GM21526 (cell line): ENCODE data around the gene BSPH1.
"Not testable (repeated sequence)": the region's sequence is repeated elsewhere in the genome, so short reads cannot be mapped to it uniquely, and the experiment has no call there.

Experiments
- ATAC-seq: cut with Tn5 transposase; IDR thresholded peaks from one replicate; pipeline ENCODE4 v1.9.1; 2021; ENCODE audit warnings: moderate library complexity; ENCODE audit not compliant: unreplicated experiment, low FRiP score

Gene BSPH1

DNA sequence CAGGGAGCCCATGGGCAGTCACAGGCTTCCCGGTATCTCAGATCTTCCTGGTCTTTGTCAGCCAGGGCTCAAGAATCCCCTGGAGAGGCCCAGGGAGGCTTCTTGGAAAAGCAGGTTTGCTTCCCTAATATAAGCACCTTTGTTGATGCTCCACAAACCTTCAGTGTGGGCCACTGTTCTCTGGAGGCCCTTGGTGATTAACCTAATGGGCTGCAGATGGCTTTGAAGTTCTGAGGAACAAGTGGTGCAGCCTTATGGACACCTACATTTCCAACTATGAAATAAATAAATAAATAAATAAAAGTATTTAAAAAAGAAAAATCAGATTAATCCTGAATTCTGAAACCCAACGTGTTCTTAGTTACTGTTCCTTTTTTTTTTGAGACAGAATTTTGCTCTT, at the start of gene BSPH1:
TSS of gene BSPH1 (minus strand) at position 101 of the 400 bp plus-strand sequence. CDS start at position 12, 89 bp downstream.
- no peak for ATAC-seq

GRCh38 chr19:48036765-48037164, 44.8 kb upstream of the BSPH1 start:
- ATAC-seq: no peak

GRCh38 chr19:48033604-48034003, 41.6 kb upstream of the BSPH1 start:
- ATAC-seq: no peak

GRCh38 chr19:48030073-48030472, 38.1 kb upstream of the BSPH1 start:
- no peak for ATAC-seq

DNA sequence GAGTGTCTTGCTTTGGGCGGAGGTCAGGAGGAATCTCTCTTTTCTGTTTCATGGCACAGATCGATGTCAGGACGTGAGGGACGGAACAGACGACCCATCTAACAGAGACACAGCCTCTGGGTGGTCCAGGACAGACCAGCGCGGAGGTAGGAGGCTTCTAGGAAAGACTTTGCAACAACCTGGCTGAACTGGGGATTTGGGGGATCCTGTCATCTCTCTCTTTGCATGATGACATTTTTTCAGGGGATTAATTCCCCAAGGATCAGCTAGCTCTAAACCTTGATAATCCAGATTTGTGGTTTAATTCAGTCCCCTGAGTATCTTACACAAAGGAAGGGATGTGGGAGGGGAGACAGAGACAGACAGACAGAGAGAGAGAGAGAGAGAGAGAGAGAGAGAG, 37.5 kb upstream of the BSPH1 start:
- no peak for ATAC-seq

DNA sequence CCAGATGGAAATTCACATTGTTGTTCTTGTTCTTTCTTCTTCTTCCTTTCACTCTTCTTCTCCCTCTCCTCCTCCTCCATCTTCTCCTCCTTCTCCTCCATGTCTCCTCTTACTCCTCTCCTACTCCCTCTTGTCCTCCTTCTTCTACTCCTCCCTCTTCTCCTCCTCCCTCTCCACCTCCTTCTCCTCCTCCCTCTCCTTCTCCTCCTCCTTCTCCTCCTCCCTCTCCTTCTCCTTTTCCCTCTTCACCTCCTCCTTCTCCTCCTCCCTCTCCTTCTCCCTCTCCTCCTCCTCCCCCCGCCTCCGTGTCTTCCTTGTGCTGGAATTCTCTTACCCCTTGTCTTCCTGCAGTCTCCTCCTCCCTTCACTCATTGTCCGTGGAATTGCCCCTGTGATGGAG, 33.5 kb upstream of the BSPH1 start:
- ATAC-seq: no peak

- no peak for ATAC-seq
Observed at GRCh38 chr19:48023518-48023917, 31.5 kb upstream of the BSPH1 start.

DNA sequence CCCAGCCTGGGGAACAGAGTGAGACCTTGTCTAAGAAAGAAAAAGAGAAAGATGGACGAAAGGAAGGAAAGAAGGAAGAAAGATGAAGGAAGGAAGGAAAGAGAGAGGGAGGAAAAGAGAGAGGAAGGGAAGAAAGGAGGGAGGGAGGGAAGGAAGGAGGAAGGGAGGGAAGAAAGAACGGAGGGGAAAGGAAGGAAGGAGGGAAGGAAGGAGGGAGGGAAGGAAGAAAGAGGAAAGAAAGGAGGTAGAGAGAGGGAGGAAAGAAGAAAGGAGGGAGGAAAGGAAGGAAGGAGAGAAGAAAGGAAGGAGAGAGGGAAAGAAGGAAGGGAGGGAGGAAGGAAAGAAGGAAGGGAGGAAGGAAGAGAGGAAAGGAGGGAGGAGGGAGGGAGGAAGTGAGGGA, 31.0 kb upstream of the BSPH1 start:
- no peak for ATAC-seq

DNA sequence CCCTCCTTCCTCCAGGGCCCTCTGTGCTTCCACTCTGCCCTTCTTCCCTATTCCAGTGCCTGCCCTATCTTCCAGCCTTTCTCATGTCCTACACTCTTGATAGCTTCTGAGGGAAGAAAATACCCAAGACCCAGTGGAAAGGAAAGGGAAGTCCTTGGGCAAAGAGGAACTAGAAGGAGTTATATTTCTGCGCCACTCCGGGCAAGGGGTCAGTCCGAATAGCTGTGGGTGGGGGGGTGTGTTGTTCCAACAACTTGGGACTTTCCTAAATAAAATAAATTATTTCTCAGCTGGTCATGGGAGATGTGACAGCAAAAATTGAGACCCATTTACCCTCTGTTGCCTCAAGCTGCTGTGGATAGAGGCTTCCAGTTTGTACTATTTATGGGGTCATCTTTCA, 28.7 kb upstream of the BSPH1 start:
- ATAC-seq: no peak

DNA sequence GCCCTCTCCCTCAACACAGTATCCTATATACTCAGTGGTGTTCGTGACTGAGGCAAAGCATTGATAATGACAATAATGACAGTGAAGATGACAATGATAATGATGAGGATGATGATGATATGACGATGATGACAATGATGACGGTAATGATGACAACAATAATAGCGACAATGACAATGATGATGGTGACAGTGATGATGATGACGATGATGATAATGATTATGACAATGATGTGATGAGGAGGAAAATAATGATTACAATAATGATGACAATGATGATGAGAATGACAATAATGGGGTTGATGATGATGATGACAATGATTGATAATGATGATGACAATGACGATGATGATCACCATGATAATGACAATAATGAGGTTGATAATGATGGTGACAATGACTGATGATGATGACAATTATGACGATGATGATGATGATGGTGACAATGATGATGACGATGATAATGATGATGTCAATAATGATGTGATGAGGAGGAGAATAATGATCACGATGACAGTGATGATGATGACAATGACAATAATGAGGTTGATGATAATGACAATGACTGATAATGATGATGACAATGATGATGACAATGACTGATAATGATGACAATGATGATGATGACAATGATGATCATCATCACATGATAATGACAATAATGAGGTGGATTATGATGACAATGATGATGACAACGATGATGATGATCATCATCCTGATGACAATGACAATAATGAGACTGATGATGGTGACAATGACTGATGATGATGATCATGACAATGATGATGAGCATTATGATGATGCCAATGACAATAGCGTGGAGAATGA, 19.2 kb upstream of the BSPH1 start:
- ATAC-seq: no peak

GRCh38 chr19:48006762-48007161, 14.8 kb upstream of the BSPH1 start:
- no peak for ATAC-seq

DNA sequence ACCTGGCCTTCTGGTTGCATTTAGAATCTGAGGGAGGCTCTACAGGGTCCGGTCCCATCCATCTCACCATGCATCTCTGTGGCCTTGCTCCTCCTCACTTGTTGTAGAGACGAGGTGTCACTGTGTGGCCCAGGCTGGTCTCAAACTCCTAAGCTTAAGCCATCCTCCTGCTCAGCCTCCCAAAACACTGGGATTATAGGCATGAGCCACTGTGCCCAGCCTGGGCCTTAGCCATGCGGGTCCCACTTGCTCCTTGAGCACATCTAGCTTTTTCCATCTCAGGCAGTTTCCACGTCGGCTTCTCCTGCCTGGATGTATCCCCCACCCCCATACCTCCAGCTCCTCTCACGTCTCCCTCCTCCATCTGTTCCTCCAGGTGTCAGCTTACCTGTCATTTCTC, 12.3 kb upstream of the BSPH1 start:
- ATAC-seq: no peak

DNA sequence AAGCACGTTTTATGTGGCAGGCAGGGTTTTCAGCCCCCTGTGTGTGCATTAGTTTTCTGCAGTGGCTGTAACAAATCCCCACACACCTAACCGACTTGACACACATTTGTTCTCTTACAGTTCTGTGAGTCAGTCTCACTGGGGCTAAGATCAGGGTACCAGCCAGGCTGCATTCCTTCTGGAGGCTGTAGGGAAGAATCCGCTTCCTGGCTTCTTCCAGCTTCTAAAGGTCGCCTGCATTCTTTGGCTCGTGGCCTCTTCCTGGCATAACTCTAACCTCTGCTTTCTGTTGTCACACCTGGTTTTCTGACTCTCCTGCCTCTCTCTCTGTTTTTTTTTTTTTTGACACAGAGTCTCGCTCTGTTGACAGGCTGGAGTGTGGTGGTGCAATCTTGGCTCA, 8.9 kb upstream of the BSPH1 start:
- ATAC-seq: no peak

- ATAC-seq: no peak
Observed at GRCh38 chr19:47998800-47999199, 6.8 kb upstream of the BSPH1 start.

GRCh38 chr19:47996230-47996727, 4.3 kb upstream of the BSPH1 start:
- ATAC-seq: no peak

DNA sequence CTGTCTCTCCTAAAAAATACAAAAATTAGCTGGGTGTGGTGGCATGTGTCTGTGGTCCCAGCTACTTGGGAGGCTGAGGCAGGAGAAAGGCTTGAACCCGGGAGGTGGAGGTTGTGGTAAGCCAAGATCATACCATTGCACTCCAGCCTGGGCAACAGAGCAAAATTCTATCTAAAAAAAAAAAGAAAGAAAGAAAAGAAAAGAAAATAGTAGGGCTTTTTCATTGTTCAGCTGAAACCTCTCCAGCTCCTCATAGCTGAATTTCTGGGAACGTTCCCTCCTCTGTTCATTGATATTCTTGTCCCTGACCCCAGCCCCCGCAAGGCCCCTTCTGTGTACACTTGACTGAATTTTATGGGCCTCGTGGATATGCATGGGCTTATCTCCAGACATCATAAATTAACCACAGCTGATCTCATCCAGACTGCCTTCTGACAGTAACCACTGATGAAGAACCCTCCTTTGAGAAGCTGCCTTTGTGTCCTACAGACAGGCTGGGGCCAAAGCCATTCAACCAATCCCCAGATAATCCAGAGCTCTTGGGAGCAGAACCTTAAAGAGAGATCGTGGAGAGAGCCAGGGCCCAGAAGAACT, 2.3 kb upstream of the BSPH1 start, which contains the start of gene ELSPBP1:
TSS of gene ELSPBP1 (plus strand) at position 424 of the 594 bp plus-strand sequence. CDS start 14,036 bp downstream, outside the sequence.
- no peak for ATAC-seq

GRCh38 chr19:47991191-47991808, 670 bp downstream of the BSPH1 start:
- no peak for ATAC-seq

DNA sequence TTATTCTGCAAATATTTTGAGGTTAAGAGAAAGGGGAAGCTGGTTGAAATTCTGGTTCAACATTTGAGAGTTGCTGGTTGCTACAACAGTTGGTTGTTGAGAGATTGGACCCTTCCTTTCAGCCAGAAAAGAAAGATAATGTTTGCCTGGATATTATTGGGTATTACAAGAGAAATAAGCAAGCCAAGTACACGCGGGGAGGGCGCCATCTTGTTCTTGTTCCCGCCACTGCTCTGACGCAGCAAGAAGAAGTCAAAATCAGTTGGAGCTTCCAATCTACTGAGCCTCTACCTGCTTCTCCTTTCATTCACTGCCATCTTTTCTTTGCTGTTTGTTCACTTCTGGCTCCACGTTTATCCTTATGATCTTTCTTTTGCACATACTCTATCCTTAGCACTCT, 18.4 kb downstream of the BSPH1 start:
- no peak for ATAC-seq

GRCh38 chr19:47955936-47956335, 36.0 kb downstream of the BSPH1 start:
- not testable (repeated sequence) for ATAC-seq

DNA sequence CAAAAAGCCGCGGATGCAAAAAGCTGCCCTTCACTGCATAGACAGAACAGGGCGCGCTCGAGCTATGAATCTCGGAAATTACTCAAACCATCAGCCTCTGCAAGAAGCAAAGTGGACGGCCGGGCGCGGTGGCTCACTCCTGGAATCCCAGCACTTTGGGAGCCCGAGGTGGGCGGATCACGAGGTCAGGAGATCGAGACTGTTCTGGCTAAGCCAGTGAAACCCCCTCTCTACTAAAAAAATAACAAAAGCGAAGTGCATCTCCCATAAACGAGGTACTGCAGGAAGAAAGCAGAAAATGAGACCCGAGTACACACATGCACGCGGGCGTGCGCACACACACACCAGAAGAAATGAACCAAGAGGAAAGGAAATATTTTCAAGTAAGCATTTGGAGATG, 39.8 kb downstream of the BSPH1 start:
- ATAC-seq: not testable (repeated sequence)

- ATAC-seq: not testable (repeated sequence)
Observed at GRCh38 chr19:47949852-47950521, 42.0 kb downstream of the BSPH1 start.
